Glutamatergic neuron (in vitro differentiated cells): ENCODE data around the gene TTC24. TPM values are rescaled to one million over a fixed set of nuclear protein-coding genes. Genes with fewer than 3 reads are reported as not detected.

Experiments used
- DNase-seq: peaks from one replicate; pipeline ENCODE4 v3.0.0; 2022
- H3K27ac Mint-ChIP-seq: one replicate; pipeline ENCODE4 v1.8.0; 2020; ENCODE audit warnings: mild to moderate bottlenecking, mixed read lengths, inconsistent platforms; ENCODE audit not compliant: unreplicated experiment
- H3K27me3 Mint-ChIP-seq: one replicate; pipeline ENCODE4 v1.8.0; 2020; ENCODE audit warnings: mild to moderate bottlenecking, moderate library complexity, mixed read lengths, inconsistent platforms; ENCODE audit not compliant: unreplicated experiment
- H3K36me3 Mint-ChIP-seq: one replicate; pipeline ENCODE4 v1.8.0; 2020; ENCODE audit warnings: mild to moderate bottlenecking, mixed read lengths, inconsistent platforms; ENCODE audit not compliant: unreplicated experiment
- H3K4me1 Mint-ChIP-seq: one replicate; pipeline ENCODE4 v1.8.0; 2020; ENCODE audit warnings: mild to moderate bottlenecking, low read depth, mixed read lengths, inconsistent platforms; ENCODE audit not compliant: unreplicated experiment
- H3K4me3 Mint-ChIP-seq: one replicate; pipeline ENCODE4 v1.8.0; 2020; ENCODE audit warnings: mild to moderate bottlenecking, mixed read lengths, inconsistent platforms; ENCODE audit not compliant: unreplicated experiment
- H3K9me3 Mint-ChIP-seq: one replicate; pipeline ENCODE4 v1.8.0; 2020; ENCODE audit warnings: mild to moderate bottlenecking, moderate library complexity, mixed read lengths, inconsistent platforms; ENCODE audit not compliant: unreplicated experiment
- long read RNA-seq: library from polyadenylated mRNA; unstranded; transcript quantifications from one replicate; pipeline ENCODE4 v2.0.0, GENCODE V29; 2020; ENCODE audit not compliant: unreplicated experiment
- total RNA-seq: library from RNA; stranded (reverse); fragmentation: NEBNext Ultra II Directional; extraction: Animal tissue kit (Norgen Biotek cat#: 25700); gene quantifications from one replicate; pipeline ENCODE4 v1.2.1, GENCODE V29; 2021; ENCODE audit not compliant: unreplicated experiment
- TF ChIP-seq, protein P1 (sequence below): fragments of 200-600 bp; sonication (generic); IDR thresholded peaks from one replicate; pipeline ENCODE4 v1.5.0; 2021; ENCODE audit not compliant: partially characterized antibody, unreplicated experiment

Gene TTC24
- not detected for total RNA-seq
- long read RNA-seq = 0 reads

- H3K27ac Mint-ChIP-seq = no peak within 1 kb of the TSS
- H3K4me3 Mint-ChIP-seq = no peak within 1 kb of the TSS
- no peaks in the 10 kb centered on the region for H3K9me3 Mint-ChIP-seq
- DNase-seq = no peak
- H3K4me1 Mint-ChIP-seq = peaks cover 15% of the 10 kb centered on the region
- H3K36me3 Mint-ChIP-seq = no peaks in the 10 kb centered on the region
- TF ChIP-seq, protein P1, sequence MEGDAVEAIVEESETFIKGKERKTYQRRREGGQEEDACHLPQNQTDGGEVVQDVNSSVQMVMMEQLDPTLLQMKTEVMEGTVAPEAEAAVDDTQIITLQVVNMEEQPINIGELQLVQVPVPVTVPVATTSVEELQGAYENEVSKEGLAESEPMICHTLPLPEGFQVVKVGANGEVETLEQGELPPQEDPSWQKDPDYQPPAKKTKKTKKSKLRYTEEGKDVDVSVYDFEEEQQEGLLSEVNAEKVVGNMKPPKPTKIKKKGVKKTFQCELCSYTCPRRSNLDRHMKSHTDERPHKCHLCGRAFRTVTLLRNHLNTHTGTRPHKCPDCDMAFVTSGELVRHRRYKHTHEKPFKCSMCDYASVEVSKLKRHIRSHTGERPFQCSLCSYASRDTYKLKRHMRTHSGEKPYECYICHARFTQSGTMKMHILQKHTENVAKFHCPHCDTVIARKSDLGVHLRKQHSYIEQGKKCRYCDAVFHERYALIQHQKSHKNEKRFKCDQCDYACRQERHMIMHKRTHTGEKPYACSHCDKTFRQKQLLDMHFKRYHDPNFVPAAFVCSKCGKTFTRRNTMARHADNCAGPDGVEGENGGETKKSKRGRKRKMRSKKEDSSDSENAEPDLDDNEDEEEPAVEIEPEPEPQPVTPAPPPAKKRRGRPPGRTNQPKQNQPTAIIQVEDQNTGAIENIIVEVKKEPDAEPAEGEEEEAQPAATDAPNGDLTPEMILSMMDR = no peak
- H3K27me3 Mint-ChIP-seq = peaks cover 10% of the 10 kb centered on the region
These were observed at the start of gene TTC24 for GRCh38 chr1:156579472-156579871. TTC24 (plus strand) TSS chr1:156579723; CDS start chr1:156581365, 1,642 bp downstream.

- peaks cover 3% of the 10 kb centered on the region for H3K9me3 Mint-ChIP-seq
- DNase-seq = no peak
- H3K36me3 Mint-ChIP-seq = no peaks in the 10 kb centered on the region
- peaks cover 24% of the 10 kb centered on the region for H3K4me1 Mint-ChIP-seq
- TF ChIP-seq, protein P1 = no peak
- H3K27ac Mint-ChIP-seq = no peak overlapping the region
- H3K4me3 Mint-ChIP-seq = no peak overlapping the region
- H3K27me3 Mint-ChIP-seq = peaks cover 4% of the 10 kb centered on the region
These were observed 49.5 kb upstream of the TTC24 start for GRCh38 chr1:156530006-156530405.

DNA sequence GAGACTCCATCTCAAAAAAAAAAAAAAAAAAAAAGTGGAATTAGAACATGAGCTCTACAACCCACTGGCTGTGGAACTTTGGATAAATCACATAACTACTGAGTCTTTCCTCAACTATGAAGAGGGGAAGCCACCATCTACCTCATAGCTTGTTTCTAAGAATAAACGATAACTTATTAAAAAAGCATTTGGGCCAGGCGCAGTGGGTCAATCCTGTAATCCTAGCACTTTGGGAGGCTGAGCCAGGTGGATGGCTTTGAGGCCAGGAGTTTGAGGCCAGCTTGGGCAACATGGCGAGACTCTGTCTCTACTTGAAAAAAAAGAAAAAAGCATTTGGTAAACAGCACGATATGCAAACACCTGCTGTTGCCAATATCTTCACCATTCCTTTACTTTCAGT is 47.1 kb upstream of the TTC24 start:
- Mint-ChIP-seq H3K36me3 (no peaks in the 10 kb centered on the region), H3K9me3 (peaks cover 3% of the 10 kb centered on the region), H3K27me3 (peaks cover 7% of the 10 kb centered on the region), H3K4me3 (no peak overlapping the region), H3K4me1 (peaks cover 8% of the 10 kb centered on the region), H3K27ac (no peak overlapping the region)
- no peak for DNase-seq
- TF ChIP-seq, protein P1 = no peak

DNA sequence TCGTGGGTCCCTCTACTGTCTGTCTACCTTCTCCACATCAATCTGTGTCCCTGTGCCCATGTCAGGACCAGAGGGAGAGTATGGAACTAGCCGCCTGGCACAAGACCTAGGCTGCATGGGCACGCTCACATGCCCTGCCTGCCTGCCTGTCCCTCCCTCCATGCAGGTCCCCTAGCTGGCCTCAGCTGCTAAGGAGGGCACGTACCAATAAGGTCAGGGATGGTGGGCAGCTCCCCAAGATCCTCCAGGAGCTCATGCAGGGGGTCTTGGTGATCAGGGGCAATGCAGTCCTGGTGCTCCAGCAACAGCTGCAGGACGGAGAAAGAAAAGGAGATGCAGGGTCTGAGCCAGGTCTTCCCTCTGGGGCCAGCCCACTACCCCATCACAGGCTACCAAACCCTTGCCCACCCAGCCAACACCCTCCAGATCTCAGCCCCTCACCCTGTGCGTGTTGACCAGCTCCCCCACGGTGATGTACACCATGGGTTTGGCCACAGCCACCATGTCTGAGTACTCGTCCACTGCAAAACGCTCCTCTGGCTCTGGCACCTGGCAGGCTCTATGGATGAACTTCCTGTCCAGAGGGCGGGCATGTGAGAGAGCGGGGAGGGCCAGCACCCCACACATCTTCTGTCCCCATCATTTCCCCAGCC is 45.8 kb upstream of the TTC24 start:
- TF ChIP-seq, protein P1 = no peak
- H3K36me3 Mint-ChIP-seq = no peaks in the 10 kb centered on the region
- H3K27ac Mint-ChIP-seq = no peak overlapping the region
- H3K4me1 Mint-ChIP-seq = peaks cover 1% of the 10 kb centered on the region
- no peak overlapping the region for H3K4me3 Mint-ChIP-seq
- H3K27me3 Mint-ChIP-seq = peaks cover 7% of the 10 kb centered on the region
- DNase-seq = no peak
- H3K9me3 Mint-ChIP-seq = peaks cover 3% of the 10 kb centered on the region

DNA sequence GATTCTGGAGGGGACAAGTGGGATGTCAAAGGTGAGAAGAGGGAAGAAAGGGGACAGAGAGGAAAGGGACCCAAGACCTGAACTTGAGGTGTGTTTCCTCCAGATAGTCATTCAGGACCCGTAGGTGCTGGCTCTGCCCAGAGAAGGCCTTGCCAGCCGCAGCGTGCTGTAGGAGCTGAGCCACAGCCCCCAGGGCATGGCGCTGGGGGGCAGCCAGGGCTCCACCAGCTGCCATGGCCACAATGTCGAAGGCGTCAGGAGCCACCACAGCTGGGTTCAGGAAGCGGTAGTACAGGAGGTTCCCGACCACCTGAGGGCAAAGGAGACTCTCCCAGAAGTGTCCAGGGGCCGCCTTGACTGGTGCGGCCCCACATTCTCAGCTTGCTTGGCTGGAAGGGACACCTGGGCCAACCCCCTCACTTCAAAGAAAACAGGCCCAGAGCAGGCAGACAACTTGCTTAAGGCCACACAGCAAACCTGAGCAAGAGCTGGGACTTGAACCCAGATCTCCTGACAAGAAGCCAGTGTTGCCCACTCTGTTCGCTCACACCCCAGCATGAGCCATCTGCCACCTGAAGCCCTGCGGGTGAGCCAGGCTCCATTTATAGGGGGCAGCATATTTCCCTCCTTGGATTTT is 45.0 kb upstream of the TTC24 start:
- H3K36me3 Mint-ChIP-seq = no peaks in the 10 kb centered on the region
- H3K9me3 Mint-ChIP-seq = no peaks in the 10 kb centered on the region
- TF ChIP-seq, protein P1 = no peak
- H3K4me3 Mint-ChIP-seq = no peak overlapping the region
- DNase-seq = no peak
- H3K27ac Mint-ChIP-seq = no peak overlapping the region
- peaks cover 7% of the 10 kb centered on the region for H3K27me3 Mint-ChIP-seq
- H3K4me1 Mint-ChIP-seq = no peaks in the 10 kb centered on the region
